ENCODE measurements around the gene CYP24A1. TPM values are rescaled to one million over a fixed set of nuclear protein-coding genes. Genes with fewer than 3 reads are reported as not detected.
A peak's percentile ranks its signal among the peaks of the same experiment; 100 is the strongest.

The CYP24A1 gene
- total RNA-seq, 1 donor from 2014 or later: not detected

- TF ChIP-seq EZH2phosphoT487 (IDR thresholded peaks at IDR 0.05): no peak
- TF ChIP-seq CTCF (IDR thresholded peaks at IDR 0.05): no peak
- TF ChIP-seq EZH2 (IDR thresholded peaks at IDR 0.05): no peak
- Histone ChIP-seq H3K79me2 (ENCODE audit: low read depth) (no peaks in the 10 kb centered on the region), H4K20me1 (ENCODE audit: low read depth) (no peaks in the 10 kb centered on the region), H3K36me3 (no peaks in the 10 kb centered on the region), H3K4me2 (no peak overlapping the region), H3F3A (ENCODE audit: low read depth) (no peaks in the 10 kb centered on the region), H3K27ac (no peak overlapping the region), H3K4me3 (no peak overlapping the region), H3K4me1 (peaks cover 7% of the 10 kb centered on the region), H3K27me3 (no peaks in the 10 kb centered on the region), H3K9me3 (ENCODE audit: low read depth) (no peaks in the 10 kb centered on the region), H2AFZ (replicated peaks) (no peak overlapping the region), H3K9ac (no peak overlapping the region)
- H3K27me3 Mint-ChIP-seq (ENCODE audit: insufficient read depth, low read depth): peaks cover 6% of the 10 kb centered on the region
- H3K27ac Mint-ChIP-seq: no peak overlapping the region
- no peaks in the 10 kb centered on the region for H3K36me3 Mint-ChIP-seq
- DNase-seq (ENCODE audit: low spot score): no peak
- no peak overlapping the region for H3K4me3 Mint-ChIP-seq
- no peaks in the 10 kb centered on the region for H3K9me3 Mint-ChIP-seq
- no peaks in the 10 kb centered on the region for H3K4me1 Mint-ChIP-seq
These were observed 11.3 kb upstream of the CYP24A1 start for GRCh38 chr20:54184904-54185626.

GRCh38 chr20:54184071-54184470, 10.3 kb upstream of the CYP24A1 start:
- no peaks in the 10 kb centered on the region for H3K9me3 Mint-ChIP-seq
- peak overlapping the region; percentile 11 for H2AFZ ChIP-seq (replicated peaks)
- H3K4me3 ChIP-seq: no peak overlapping the region
- TF ChIP-seq EZH2phosphoT487 (IDR thresholded peaks at IDR 0.05) (no peak), CTCF (IDR thresholded peaks at IDR 0.05) (no peak), EZH2 (IDR thresholded peaks at IDR 0.05) (no peak)
- peaks cover 7% of the 10 kb centered on the region for H3K4me1 ChIP-seq
- no peak for DNase-seq (ENCODE audit: low spot score)
- H3K27ac Mint-ChIP-seq: no peak overlapping the region
- H3K4me2 ChIP-seq: no peak overlapping the region
- no peaks in the 10 kb centered on the region for H3F3A ChIP-seq (ENCODE audit: low read depth)
- no peak overlapping the region for H3K27ac ChIP-seq
- H3K79me2 ChIP-seq (ENCODE audit: low read depth): no peaks in the 10 kb centered on the region
- no peaks in the 10 kb centered on the region for H3K36me3 ChIP-seq
- no peaks in the 10 kb centered on the region for H3K4me1 Mint-ChIP-seq
- no peaks in the 10 kb centered on the region for H3K27me3 ChIP-seq
- no peaks in the 10 kb centered on the region for H3K9me3 ChIP-seq (ENCODE audit: low read depth)
- no peak overlapping the region for H3K9ac ChIP-seq
- no peak overlapping the region for H3K4me3 Mint-ChIP-seq
- no peaks in the 10 kb centered on the region for H4K20me1 ChIP-seq (ENCODE audit: low read depth)
- peaks cover 6% of the 10 kb centered on the region for H3K27me3 Mint-ChIP-seq (ENCODE audit: insufficient read depth, low read depth)
- no peaks in the 10 kb centered on the region for H3K36me3 Mint-ChIP-seq

- H3K27ac Mint-ChIP-seq: no peak overlapping the region
- no peak for DNase-seq (ENCODE audit: low spot score)
- peaks cover 9% of the 10 kb centered on the region for H3K27me3 Mint-ChIP-seq (ENCODE audit: insufficient read depth, low read depth)
- no peaks in the 10 kb centered on the region for H3K4me1 Mint-ChIP-seq
- H3K36me3 Mint-ChIP-seq: no peaks in the 10 kb centered on the region
- TF ChIP-seq CTCF (IDR thresholded peaks at IDR 0.05) (no peak), EZH2phosphoT487 (IDR thresholded peaks at IDR 0.05) (no peak), EZH2 (IDR thresholded peaks at IDR 0.05) (no peak)
- no peak overlapping the region for H3K4me2 ChIP-seq
- no peaks in the 10 kb centered on the region for H3K79me2 ChIP-seq (ENCODE audit: low read depth)
- H3K4me3 Mint-ChIP-seq: no peak overlapping the region
- peaks cover 7% of the 10 kb centered on the region for H3K4me1 ChIP-seq
- no peak overlapping the region for H2AFZ ChIP-seq (replicated peaks)
- no peak overlapping the region for H3K9ac ChIP-seq
- no peaks in the 10 kb centered on the region for H3F3A ChIP-seq (ENCODE audit: low read depth)
- H3K36me3 ChIP-seq: no peaks in the 10 kb centered on the region
- peaks cover 13% of the 10 kb centered on the region for H3K27me3 ChIP-seq
- no peak overlapping the region for H3K27ac ChIP-seq
- H3K9me3 Mint-ChIP-seq: no peaks in the 10 kb centered on the region
- no peaks in the 10 kb centered on the region for H3K9me3 ChIP-seq (ENCODE audit: low read depth)
- no peak overlapping the region for H3K4me3 ChIP-seq
- H4K20me1 ChIP-seq (ENCODE audit: low read depth): no peaks in the 10 kb centered on the region
These were observed 7.1 kb upstream of the CYP24A1 start for GRCh38 chr20:54180931-54181330.

All from neural progenitor cell (in vitro differentiated cells).